ENCODE measurements around the gene DMD.

Gene DMD

DNA sequence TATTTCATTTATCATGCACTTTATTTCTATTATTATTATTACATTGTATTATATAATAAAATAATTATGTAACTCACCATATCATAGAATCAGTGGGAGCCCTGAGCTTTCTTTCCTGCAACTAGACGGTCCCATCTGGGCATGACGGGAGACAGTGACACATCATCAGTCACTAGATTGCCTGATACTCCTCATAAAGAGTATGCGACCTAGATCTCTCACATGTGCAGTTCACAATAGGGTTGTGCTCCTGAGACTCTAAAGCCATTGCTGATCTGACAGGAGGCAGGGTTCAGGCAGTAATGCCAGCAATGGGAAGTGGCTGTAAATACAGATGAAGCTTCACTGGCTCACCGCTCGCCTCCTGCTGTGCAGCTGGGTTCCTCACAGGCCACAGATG is 62.3 kb downstream of the DMD start:
- TF ChIP-seq POLR2A (IDR thresholded peaks at IDR 0.05; ENCODE audit: low read depth, low read length) (no peak), TAF1 (IDR thresholded peaks at IDR 0.05; ENCODE audit: borderline replicate concordance, low read depth, low read length) (no peak), POLR2AphosphoS5 (IDR thresholded peaks at IDR 0.05; ENCODE audit: low read depth, low read length) (no peak)
- no peak for FAIRE-seq

DNA sequence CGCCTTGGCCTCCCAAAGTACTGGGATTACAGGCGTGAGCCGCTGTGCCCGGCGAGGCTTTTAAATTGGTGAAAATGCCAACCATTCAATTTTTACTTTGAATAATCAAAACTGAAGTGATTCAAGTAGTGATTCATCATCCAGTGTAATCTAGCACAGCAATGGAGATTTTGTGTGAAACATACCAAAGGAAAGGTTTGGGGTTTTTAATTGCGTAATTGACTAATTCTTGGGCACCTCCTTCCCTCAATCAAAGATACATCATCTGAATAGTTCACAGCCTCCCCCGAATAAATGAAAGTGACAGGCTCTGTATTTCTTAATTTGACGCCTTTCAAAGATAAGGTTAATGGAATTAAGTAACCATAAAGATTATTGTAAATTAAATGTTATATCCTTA is 69.0 kb downstream of the DMD start:
- FAIRE-seq, result no peak
- no peak for DNase-seq (ENCODE audit: insufficient read length)
- no peak for TF ChIP-seq TAF1 (IDR thresholded peaks at IDR 0.05; ENCODE audit: borderline replicate concordance, low read depth, low read length)
- no peak for TF ChIP-seq POLR2A (IDR thresholded peaks at IDR 0.05; ENCODE audit: low read depth, low read length)

More for the DNA sequence above, 62.3 kb downstream of the DMD start:
- DNase-seq (ENCODE audit: insufficient read length), result no peak

DNA sequence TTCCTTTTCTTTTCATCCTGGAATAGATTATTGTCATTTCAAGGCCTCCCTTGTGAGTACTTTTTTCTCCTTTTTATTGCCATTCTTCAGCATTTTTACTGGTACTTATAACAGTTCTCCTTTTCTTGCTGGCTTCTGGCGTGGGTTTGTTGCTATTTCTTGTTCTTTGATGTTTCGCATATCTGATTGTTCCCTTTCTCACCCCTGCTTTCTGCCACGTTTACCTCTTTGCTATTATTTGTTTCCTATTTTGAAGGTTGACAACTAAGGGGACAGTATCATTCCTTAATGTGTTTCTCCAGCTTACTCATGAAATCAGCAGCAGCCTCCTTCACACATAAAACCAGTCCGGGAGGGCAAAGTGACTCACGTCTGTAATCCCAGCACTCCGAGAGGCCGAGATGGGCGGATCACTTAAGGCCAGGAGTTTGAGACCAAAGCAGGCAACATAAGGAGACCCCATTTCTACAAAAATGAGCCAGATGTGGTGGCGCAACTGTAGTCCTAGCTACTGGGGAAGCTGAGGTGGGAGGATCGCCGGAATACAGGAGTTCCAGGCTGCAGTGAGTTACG is 72.6 kb downstream of the DMD start:
- no peak for FAIRE-seq
- TF ChIP-seq POLR2A (IDR thresholded peaks at IDR 0.05; ENCODE audit: low read depth, low read length) (no peak), TAF1 (IDR thresholded peaks at IDR 0.05; ENCODE audit: borderline replicate concordance, low read depth, low read length) (no peak), POLR2AphosphoS5 (IDR thresholded peaks at IDR 0.05; ENCODE audit: low read depth, low read length) (no peak)
- DNase-seq (ENCODE audit: insufficient read length), result no peak

DNA sequence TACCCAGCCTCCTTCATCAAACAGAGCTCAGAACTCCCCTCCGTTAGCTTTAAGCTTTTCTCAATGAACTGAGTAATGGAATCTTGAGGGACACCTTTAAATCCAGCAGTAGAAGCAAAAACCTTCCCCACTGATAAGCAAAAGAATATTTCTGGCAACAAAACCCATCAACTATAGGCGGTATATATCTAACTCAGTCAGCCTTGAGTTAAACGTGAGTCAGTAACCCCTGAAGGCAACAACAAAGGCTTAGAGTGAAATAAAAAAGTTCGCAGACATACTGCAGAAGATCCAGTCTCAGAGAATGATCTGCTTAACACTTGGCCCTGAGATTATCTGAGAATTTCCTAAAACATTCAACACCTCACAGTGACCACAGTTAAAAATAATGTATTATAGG is 77.2 kb downstream of the DMD start:
- no peak for TF ChIP-seq POLR2A (IDR thresholded peaks at IDR 0.05; ENCODE audit: low read depth, low read length)
- no peak for FAIRE-seq

DNA sequence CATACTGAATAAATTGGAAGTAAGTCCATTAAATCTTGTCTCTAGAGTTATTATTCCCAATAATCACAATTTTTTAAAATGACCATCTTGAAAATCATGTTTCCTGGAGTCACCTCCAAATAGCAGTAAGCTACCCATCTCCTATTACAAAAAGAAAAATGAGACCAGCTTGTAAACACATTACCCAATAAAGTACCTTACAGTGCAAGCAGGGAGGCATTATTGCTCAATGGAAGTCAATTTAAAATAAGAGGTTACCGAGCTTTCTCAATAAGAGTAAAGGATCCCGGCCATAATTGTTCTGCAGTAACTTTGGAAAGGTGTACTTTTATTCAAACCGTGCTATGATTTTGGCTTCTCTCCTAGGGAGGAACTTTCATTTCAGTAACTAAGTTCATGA is 78.0 kb downstream of the DMD start:
- TF ChIP-seq POLR2A (IDR thresholded peaks at IDR 0.05; ENCODE audit: low read depth, low read length) (no peak), TAF1 (IDR thresholded peaks at IDR 0.05; ENCODE audit: borderline replicate concordance, low read depth, low read length) (no peak), POLR2AphosphoS5 (IDR thresholded peaks at IDR 0.05; ENCODE audit: low read depth, low read length) (no peak)
- FAIRE-seq (no peak), DNase-seq (ENCODE audit: insufficient read length) (no peak)

More for the DNA sequence above, 77.2 kb downstream of the DMD start:
- DNase-seq (ENCODE audit: insufficient read length), result no peak

DNA sequence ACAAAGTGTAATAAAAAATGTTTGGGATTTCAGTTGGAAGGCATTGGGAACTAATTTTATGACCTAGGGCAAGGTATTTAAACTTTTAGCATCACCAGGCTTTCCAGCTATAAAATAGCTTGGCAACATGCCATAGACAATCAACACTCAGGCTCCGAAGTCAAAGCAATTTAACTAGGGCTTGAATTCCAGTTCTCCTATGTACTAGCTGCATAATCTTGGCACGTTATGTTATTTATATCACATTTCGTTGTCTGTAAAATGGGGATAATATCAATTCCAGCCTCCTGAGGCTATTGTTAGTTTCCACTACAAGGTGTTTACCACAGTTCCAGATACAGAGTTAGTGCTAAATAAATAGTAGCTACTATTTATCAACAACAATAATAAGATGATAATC is 78.8 kb downstream of the DMD start:
- no peak for FAIRE-seq
- no peak for DNase-seq (ENCODE audit: insufficient read length)
- TF ChIP-seq POLR2AphosphoS5 (IDR thresholded peaks at IDR 0.05; ENCODE audit: low read depth, low read length), result no peak
- no peak for TF ChIP-seq POLR2A (IDR thresholded peaks at IDR 0.05; ENCODE audit: low read depth, low read length)
- TF ChIP-seq TAF1 (IDR thresholded peaks at IDR 0.05; ENCODE audit: borderline replicate concordance, low read depth, low read length), result no peak

DNA sequence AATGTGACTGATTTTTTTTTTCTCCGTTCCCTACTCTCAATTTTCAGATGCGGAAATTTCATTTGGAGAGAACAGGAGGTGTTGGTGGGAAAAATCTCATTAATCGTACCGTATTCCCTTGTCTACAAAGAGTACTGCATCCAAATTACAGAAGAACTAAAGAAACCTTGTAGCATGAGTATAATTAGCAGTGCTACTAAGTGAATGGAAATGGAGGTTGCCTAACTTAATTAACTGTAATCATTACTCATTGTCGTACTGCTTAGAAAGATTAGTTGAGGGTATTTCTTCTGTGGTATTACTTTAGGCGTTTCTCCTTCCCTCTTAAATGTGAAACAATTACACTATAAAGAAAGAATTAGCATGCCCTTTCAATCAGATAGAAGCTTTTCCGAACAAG is 81.7 kb downstream of the DMD start:
- no peak for DNase-seq (ENCODE audit: insufficient read length)
- no peak for FAIRE-seq
- no peak for TF ChIP-seq POLR2AphosphoS5 (IDR thresholded peaks at IDR 0.05; ENCODE audit: low read depth, low read length)
- no peak for TF ChIP-seq POLR2A (IDR thresholded peaks at IDR 0.05; ENCODE audit: low read depth, low read length)

DNA sequence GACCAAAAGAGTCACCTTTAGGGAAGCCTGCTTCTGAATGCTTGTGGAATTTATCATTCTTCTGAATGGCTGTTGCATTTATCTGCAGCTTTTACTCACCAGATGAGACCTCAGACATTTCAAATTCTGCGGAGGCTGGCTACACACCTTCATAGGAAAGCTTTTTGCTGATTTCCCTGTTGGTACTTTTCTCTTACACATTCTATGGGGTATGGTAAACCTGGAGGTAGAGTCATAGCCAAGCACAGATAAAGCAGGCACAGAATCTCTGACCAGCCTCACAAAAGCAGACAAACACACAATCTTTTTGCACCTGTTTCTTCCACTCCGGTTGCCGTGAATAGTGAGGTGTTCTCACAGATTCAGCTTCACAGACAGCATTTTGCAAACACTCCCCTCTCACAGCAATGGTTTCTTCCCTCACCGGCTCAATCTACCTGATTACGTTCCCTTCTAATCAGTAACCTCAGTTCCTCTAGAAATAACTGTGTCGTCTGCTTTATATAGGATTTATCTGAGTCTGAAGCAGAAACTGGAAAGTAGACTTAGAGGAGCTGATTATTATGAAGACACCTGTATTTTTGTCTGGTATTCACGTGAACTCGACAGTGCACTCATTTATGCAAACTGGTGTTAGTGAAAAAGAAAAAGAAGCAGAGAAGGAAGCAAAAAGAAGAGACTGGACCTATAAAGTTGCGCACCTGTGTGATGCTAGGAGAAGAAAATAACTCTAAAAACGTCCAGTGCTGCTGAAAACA is 83.1 kb downstream of the DMD start:
- DNase-seq (ENCODE audit: insufficient read length) (no peak), FAIRE-seq (no peak)
- TF ChIP-seq POLR2A (IDR thresholded peaks at IDR 0.05; ENCODE audit: low read depth, low read length) (no peak), POLR2AphosphoS5 (IDR thresholded peaks at IDR 0.05; ENCODE audit: low read depth, low read length) (no peak), TAF1 (IDR thresholded peaks at IDR 0.05; ENCODE audit: borderline replicate concordance, low read depth, low read length) (no peak)

DNA sequence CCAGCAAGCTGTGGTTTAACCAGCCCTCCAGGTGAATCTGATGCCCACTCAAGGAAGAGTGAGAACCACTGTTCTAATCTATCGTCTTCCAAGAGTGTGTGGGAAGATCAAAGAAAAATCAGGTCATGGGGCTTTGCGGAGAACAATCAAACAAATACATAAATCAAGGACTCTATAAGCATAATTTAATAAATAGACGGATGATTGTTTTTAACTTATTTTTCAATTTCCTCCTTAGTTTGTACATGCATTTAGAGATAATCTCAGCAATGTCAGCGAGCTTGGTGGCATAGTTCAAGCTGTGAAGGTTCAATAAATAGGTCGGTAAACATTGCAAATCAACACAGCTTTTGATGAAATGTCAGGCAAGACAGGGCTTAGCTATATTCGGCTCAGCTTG is 84.9 kb downstream of the DMD start:
- TF ChIP-seq TAF1 (IDR thresholded peaks at IDR 0.05; ENCODE audit: borderline replicate concordance, low read depth, low read length), result no peak
- TF ChIP-seq POLR2A (IDR thresholded peaks at IDR 0.05; ENCODE audit: low read depth, low read length), result no peak
- TF ChIP-seq POLR2AphosphoS5 (IDR thresholded peaks at IDR 0.05; ENCODE audit: low read depth, low read length), result no peak
- FAIRE-seq (no peak), DNase-seq (ENCODE audit: insufficient read length) (no peak)

DNA sequence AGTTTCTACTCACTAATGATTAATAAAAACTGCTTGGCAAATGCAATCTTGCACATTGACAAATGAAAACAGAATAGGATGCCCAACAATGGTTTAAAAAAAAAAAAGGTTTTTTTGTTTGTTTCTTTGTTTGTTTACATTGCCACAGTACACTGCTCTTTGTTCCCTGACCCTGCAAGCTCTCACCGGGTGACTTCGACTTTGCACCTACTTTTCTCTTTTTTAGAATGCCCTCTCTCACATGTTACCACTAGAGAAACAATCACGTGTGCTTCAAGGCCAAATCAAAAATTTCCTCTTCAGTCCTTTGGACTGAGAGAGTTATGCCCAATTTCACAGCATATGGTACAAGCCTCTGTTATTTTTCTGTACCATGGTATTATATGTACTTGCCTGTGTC is 101.5 kb downstream of the DMD start:
- no peak for TF ChIP-seq POLR2A (IDR thresholded peaks at IDR 0.05; ENCODE audit: low read depth, low read length)
- no peak for TF ChIP-seq TAF1 (IDR thresholded peaks at IDR 0.05; ENCODE audit: borderline replicate concordance, low read depth, low read length)
- TF ChIP-seq POLR2AphosphoS5 (IDR thresholded peaks at IDR 0.05; ENCODE audit: low read depth, low read length), result no peak
- FAIRE-seq (no peak), DNase-seq (ENCODE audit: insufficient read length) (no peak)

DNA sequence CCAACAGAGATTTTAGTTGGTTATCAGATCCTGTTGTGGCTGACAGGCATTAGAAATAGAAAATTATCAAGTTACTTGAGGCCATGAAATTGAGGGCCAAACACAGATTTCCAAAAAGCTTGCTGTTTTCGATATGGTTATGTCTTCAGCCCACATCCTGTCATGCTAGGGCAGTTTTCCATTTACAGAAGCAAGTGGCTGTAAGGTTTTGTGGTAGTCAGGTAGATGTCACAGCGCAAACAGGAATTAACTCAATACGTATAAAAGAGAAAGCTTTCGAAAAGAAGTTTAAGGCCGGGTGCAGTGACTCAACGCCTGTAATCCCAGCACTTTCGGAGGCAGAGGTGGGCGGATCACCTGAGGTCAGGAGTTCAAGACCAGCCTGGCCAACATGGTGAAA is 104.6 kb downstream of the DMD start:
- FAIRE-seq (no peak), DNase-seq (ENCODE audit: insufficient read length) (no peak)
- TF ChIP-seq TAF1 (IDR thresholded peaks at IDR 0.05; ENCODE audit: borderline replicate concordance, low read depth, low read length) (no peak), POLR2AphosphoS5 (IDR thresholded peaks at IDR 0.05; ENCODE audit: low read depth, low read length) (no peak), POLR2A (IDR thresholded peaks at IDR 0.05; ENCODE audit: low read depth, low read length) (no peak)

DNA sequence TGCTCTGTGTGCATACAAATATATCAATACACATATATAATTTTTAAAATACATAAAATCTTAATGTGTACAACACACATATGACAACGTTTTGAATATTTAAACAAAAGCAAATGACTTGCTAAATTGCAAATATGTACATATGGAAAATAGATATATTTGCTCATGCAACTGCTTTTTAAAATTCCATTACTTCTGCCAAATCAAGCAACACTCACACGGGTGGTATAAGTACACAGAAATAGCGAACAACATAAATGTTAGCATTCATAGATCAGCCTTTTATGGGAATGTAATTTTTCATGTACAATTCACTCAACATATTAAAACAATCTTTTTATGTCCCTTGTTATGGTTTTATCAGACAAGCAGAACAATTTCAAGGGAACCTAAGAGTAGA is 116.3 kb downstream of the DMD start:
- DNase-seq (ENCODE audit: insufficient read length) (no peak), FAIRE-seq (no peak)
- TF ChIP-seq POLR2A (IDR thresholded peaks at IDR 0.05; ENCODE audit: low read depth, low read length), result no peak
- TF ChIP-seq POLR2AphosphoS5 (IDR thresholded peaks at IDR 0.05; ENCODE audit: low read depth, low read length), result no peak
- no peak for TF ChIP-seq TAF1 (IDR thresholded peaks at IDR 0.05; ENCODE audit: borderline replicate concordance, low read depth, low read length)
